ENCODE results near the gene GBF1. TPM values are rescaled to one million over a fixed set of nuclear protein-coding genes. Genes with fewer than 3 reads are reported as not detected.

GBF1 gene
- total and polyA plus RNA-seq, 2 of the 13 experiments (the other 11 are each of a cell fraction or from before 2014, with no cell fraction given): 17.1 to 21.9 TPM

DNA sequence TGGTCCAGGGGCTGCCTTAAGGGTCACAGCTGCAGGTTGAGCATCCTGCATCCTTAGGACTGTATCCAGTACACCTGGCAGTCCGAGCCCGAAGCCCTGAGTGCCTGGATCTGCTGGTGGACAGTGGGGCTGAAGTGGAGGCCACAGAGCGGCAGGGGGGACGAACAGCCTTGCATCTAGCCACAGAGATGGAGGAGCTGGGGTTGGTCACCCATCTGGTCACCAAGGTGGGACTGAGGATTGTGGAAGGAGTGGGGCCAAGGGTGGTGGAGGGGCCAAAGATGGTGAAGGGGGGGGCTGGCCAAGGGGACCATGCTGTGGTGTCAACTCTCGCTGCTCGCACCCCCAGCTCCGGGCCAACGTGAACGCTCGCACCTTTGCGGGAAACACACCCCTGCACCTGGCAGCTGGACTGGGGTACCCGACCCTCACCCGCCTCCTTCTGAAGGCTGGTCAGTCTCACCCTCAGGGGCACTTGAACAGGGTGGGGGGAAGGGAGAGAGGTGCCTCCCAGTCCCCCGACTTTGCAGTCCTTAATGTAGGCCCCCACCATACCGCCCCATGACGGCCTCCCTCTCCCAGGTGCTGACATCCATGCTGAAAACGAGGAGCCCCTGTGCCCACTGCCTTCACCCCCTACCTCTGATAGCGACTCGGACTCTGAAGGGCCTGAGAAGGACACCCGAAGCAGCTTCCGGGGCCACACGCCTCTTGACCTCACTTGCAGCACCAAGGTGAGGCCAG lies 155.4 kb downstream of the GBF1 start:
- in situ Hi-C loops (cut with HindIII; ENCODE audit: extremely low pct_ligation_motif_present, low pct_unique_long_range_greater_than_20kb): loop anchor here (10.0 kb wide), 1 partner anchor 74 kb away; no protein-coding TSS in a partner anchor
- H3K4me1 ChIP-seq (ENCODE audit: insufficient read depth, low read length): peaks cover 31% of the 10 kb centered on the region

More for the DNA sequence above, 155.4 kb downstream of the GBF1 start:
- Histone ChIP-seq H3K27ac (ENCODE audit: extremely low read length, insufficient read depth, low read length) (no peak overlapping the region), H3K4me2 (ENCODE audit: low read depth, low read length) (no peak overlapping the region), H3K9me3 (ENCODE audit: low read length) (no peaks in the 10 kb centered on the region), H3K27me3 (ENCODE audit: control insufficient read depth in 1 of 2, insufficient read depth in 2 of 2, low read length in 2 of 2) (peaks cover 0 to 3% of the 10 kb centered on the region in 2 experiments; a peak in 3 of 5 replicates), H4K20me1 (ENCODE audit: insufficient read depth, low read length) (no peaks in the 10 kb centered on the region), H3K9ac (ENCODE audit: insufficient read depth, low read depth, low read length) (no peak overlapping the region), H2AFZ (ENCODE audit: low read length) (no peak overlapping the region), H3K36me3 (replicated peaks in 1 of 2; ENCODE audit: control insufficient read depth in 1 of 2, insufficient read depth in 2 of 2, low read length in 2 of 2) (peaks cover 0 to 4% of the 10 kb centered on the region in 2 experiments; a peak in 1 of 5 replicates), H3K79me2 (ENCODE audit: insufficient read depth, low read length) (peaks cover 3% of the 10 kb centered on the region), H3K4me3 (replicated peaks in 1 of 3; ENCODE audit: insufficient read depth in 1 of 3, low read depth in 2 of 3, low read length in 3 of 3) (no peak overlapping the region)
- FAIRE-seq (no peak), DNase-seq (ENCODE audit: low spot score) (no peak), ATAC-seq (no peak)
- POLR2A ChIA-PET: no interaction called here
- no TSS peak for BruUV-seq (replicated peaks)
- 97% methylated on average over 12 of the region's 22 CpGs for WGBS (ENCODE audit: low lambda C conversion rate)
- TF ChIP-seq SIX1 (CRISPR knock-in tag; IDR thresholded peaks at IDR 0.05; ENCODE audit: borderline replicate concordance) (no peak), RFX1 (IDR thresholded peaks at IDR 0.05) (no peak)
- TF ChIP-seq, protein P1, sequence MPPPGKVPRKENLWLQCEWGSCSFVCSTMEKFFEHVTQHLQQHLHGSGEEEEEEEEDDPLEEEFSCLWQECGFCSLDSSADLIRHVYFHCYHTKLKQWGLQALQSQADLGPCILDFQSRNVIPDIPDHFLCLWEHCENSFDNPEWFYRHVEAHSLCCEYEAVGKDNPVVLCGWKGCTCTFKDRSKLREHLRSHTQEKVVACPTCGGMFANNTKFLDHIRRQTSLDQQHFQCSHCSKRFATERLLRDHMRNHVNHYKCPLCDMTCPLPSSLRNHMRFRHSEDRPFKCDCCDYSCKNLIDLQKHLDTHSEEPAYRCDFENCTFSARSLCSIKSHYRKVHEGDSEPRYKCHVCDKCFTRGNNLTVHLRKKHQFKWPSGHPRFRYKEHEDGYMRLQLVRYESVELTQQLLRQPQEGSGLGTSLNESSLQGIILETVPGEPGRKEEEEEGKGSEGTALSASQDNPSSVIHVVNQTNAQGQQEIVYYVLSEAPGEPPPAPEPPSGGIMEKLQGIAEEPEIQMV (CRISPR knock-in tag; IDR thresholded peaks at IDR 0.05; ENCODE audit: low read depth): no peak
- TF ChIP-seq, protein P2, sequence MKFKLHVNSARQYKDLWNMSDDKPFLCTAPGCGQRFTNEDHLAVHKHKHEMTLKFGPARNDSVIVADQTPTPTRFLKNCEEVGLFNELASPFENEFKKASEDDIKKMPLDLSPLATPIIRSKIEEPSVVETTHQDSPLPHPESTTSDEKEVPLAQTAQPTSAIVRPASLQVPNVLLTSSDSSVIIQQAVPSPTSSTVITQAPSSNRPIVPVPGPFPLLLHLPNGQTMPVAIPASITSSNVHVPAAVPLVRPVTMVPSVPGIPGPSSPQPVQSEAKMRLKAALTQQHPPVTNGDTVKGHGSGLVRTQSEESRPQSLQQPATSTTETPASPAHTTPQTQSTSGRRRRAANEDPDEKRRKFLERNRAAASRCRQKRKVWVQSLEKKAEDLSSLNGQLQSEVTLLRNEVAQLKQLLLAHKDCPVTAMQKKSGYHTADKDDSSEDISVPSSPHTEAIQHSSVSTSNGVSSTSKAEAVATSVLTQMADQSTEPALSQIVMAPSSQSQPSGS (CRISPR knock-in tag; IDR thresholded peaks at IDR 0.05): no peak
- CTCF ChIA-PET (ENCODE audit: low intra/inter-chr PET ratio, low total read pairs): no interaction called here
- intact Hi-C loops (cut with micrococcal nuclease; ENCODE audit: unreplicated experiment): no loop called here
